ENCODE measurements around the gene FADD.

DNA sequence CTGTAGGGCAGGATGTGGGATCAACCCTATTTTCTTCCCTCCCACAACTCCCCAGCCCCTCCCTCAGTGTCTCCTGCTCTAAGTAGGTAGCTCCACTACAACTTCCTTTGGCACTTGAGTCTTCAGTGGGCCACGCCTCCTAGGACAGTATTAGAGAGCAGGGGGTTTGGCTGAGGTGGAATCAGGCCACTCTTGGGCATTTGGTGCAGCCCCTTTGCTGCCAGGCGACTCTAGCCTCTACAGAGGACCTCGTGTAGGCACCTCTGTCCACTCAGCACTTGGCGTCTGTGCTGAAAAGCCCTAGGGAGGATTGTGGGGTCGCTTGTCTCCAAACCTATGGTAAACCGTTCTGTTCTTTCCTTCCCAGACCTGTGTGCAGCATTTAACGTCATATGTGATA is 2.7 kb downstream of the FADD start:
- no peak for TF ChIP-seq POLR2A (IDR thresholded peaks at IDR 0.05)
- TF ChIP-seq, protein P1, sequence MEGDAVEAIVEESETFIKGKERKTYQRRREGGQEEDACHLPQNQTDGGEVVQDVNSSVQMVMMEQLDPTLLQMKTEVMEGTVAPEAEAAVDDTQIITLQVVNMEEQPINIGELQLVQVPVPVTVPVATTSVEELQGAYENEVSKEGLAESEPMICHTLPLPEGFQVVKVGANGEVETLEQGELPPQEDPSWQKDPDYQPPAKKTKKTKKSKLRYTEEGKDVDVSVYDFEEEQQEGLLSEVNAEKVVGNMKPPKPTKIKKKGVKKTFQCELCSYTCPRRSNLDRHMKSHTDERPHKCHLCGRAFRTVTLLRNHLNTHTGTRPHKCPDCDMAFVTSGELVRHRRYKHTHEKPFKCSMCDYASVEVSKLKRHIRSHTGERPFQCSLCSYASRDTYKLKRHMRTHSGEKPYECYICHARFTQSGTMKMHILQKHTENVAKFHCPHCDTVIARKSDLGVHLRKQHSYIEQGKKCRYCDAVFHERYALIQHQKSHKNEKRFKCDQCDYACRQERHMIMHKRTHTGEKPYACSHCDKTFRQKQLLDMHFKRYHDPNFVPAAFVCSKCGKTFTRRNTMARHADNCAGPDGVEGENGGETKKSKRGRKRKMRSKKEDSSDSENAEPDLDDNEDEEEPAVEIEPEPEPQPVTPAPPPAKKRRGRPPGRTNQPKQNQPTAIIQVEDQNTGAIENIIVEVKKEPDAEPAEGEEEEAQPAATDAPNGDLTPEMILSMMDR (IDR thresholded peaks at IDR 0.05), result no peak

Data from lower leg skin (tissue), 3 donors.